SU-DHL-6 (cell line): Measurements from ENCODE around the gene EGR4.

ENCODE experiments used
- H2AFZ ChIP-seq: fragments of 200-600 bp; sonication (generic); 2 replicates; pipeline ENCODE4 v1.6.1; 2014; ENCODE audit warnings: low read depth, mild to moderate bottlenecking, moderate library complexity, mixed read lengths, antibody characterized with exemption, low read length; ENCODE audit not compliant: severe bottlenecking
- H3F3A ChIP-seq: fragments of 200-600 bp; shearing (Covaris generic); 2 replicates; pipeline ENCODE4 v1.6.0; 2016; ENCODE audit warnings: antibody characterized with exemption, mild to moderate bottlenecking; ENCODE audit not compliant: insufficient read depth
- H3K27ac ChIP-seq: fragments of 200-600 bp; sonication (generic); 2 replicates; pipeline ENCODE4 v1.5.1; 2016; ENCODE audit warnings: low read depth, mild to moderate bottlenecking, low read length, moderate library complexity, mixed read lengths
- H3K27me3 ChIP-seq: fragments of 200-600 bp; sonication (generic), shearing (Covaris generic); 2 replicates; pipeline ENCODE4 v1.6.0; 2014; ENCODE audit warnings: mild to moderate bottlenecking, low read length
- H3K36me3 ChIP-seq: fragments of 200-600 bp; sonication (generic); 2 replicates; pipeline ENCODE4 v1.6.1; 2014; ENCODE audit warnings: mild to moderate bottlenecking, low read length, mixed read lengths
- H3K4me2 ChIP-seq: fragments of 300-600, 200-600 bp; shearing (Covaris generic), sonication (generic); 2 replicates; pipeline ENCODE4 v1.6.0; 2014; ENCODE audit warnings: low read length, low read depth, mild to moderate bottlenecking; ENCODE audit not compliant: poor library complexity, severe bottlenecking
- H3K4me3 ChIP-seq: fragments of 200-600 bp; sonication (generic); 2 replicates; pipeline ENCODE4 v1.5.1; 2014; ENCODE audit warnings: antibody characterized with exemption, low read length, mild to moderate bottlenecking, mixed read lengths; ENCODE audit not compliant: insufficient read depth, poor library complexity, severe bottlenecking
- H3K79me2 ChIP-seq: fragments of 200-600 bp; sonication (generic); 2 replicates; pipeline ENCODE4 v1.6.1; 2014; ENCODE audit warnings: mild to moderate bottlenecking, low read length, moderate library complexity; ENCODE audit not compliant: insufficient read depth
- H3K9ac ChIP-seq: fragments of 200-600 bp; sonication (generic); 2 replicates; pipeline ENCODE4 v1.7.0; 2014; ENCODE audit warnings: mild to moderate bottlenecking, low read length
- H3K9me2 ChIP-seq: fragments of 200-600 bp; sonication (generic); replicated peaks from 2 replicates; pipeline ENCODE4 v1.6.1; 2014; ENCODE audit warnings: low read length; ENCODE audit not compliant: insufficient read depth
- H3K9me3 ChIP-seq: fragments of 200-600 bp; sonication (generic); 2 replicates; pipeline ENCODE4 v1.6.1; 2014; ENCODE audit warnings: low read length, mixed read lengths; ENCODE audit not compliant: insufficient read depth
- H4K20me1 ChIP-seq: fragments of 200-600 bp; sonication (generic); 2 replicates; pipeline ENCODE4 v1.6.1; 2014; ENCODE audit warnings: low read depth, mild to moderate bottlenecking, antibody characterized with exemption, low read length, moderate library complexity, mixed read lengths
- CTCF ChIP-seq: fragments of 200-600 bp; sonication (generic); IDR thresholded peaks from one replicate; pipeline ENCODE4 v1.5.1; 2017; ENCODE audit warnings: antibody characterized with exemption, mild to moderate bottlenecking, low read length, moderate library complexity; ENCODE audit not compliant: insufficient read depth, poor library complexity, severe bottlenecking
- EZH2phosphoT487 ChIP-seq: fragments of 200-600 bp; sonication (generic), shearing (Covaris generic); conservative IDR thresholded peaks from 2 replicates; pipeline ENCODE4 v1.6.1; 2018; ENCODE audit warnings: mild to moderate bottlenecking, antibody characterized with exemption, low read length, moderate library complexity, mixed read lengths

Gene EGR4

GRCh38 chr2:73244580-73244979 lies 48.8 kb downstream of the EGR4 start:
- peaks cover 63% of the 10 kb centered on the region for H3K36me3 ChIP-seq
- H3K9me2 ChIP-seq = no peaks in the 10 kb centered on the region
- H2AFZ ChIP-seq = no peak overlapping the region
- no peaks in the 10 kb centered on the region for H3K9me3 ChIP-seq
- no peak overlapping the region for H3K9ac ChIP-seq
- no peak overlapping the region for H3K4me2 ChIP-seq
- H3K79me2 ChIP-seq = peaks cover 56% of the 10 kb centered on the region
- H3F3A ChIP-seq = no peaks in the 10 kb centered on the region
- H3K27me3 ChIP-seq = no peaks in the 10 kb centered on the region
- no peak for TF ChIP-seq CTCF
- H3K27ac ChIP-seq = no peak overlapping the region
- no peak overlapping the region for H3K4me3 ChIP-seq
- peaks cover 15% of the 10 kb centered on the region; the same call in 1 of the 2 replicates for H4K20me1 ChIP-seq

GRCh38 chr2:73243884-73244570 lies 49.3 kb downstream of the EGR4 start:
- Histone ChIP-seq H3K9me3 (no peaks in the 10 kb centered on the region), H4K20me1 (peaks cover 15% of the 10 kb centered on the region; the same call in 1 of the 2 replicates), H3K27ac (no peak overlapping the region), H3K4me2 (no peak overlapping the region), H3K9ac (no peak overlapping the region), H3K4me3 (no peak overlapping the region), H3K79me2 (peaks cover 61% of the 10 kb centered on the region), H3F3A (no peaks in the 10 kb centered on the region), H3K36me3 (peaks cover 63% of the 10 kb centered on the region), H3K27me3 (no peaks in the 10 kb centered on the region), H3K9me2 (no peaks in the 10 kb centered on the region), H2AFZ (no peak overlapping the region)
- TF ChIP-seq EZH2phosphoT487 (no peak), CTCF (no peak)
